Activated gamma-delta T cell (primary cell): ENCODE results near the gene TUBB2B.

Source experiments
- DNase-seq: peaks from one replicate; lab custom pipeline; 2025; lab: John Stamatoyannopoulos, UW
- total RNA-seq, 2 donors: gene quantifications; one replicate each; lab custom pipeline; 2026; lab: John Stamatoyannopoulos, UW

The TUBB2B gene
- 0.15 to 0.22 reads per million in 2 donors for total RNA-seq

- DNase-seq = no peak
Observed at GRCh38 chr6:3227363-3228045, at the start of gene TUBB2B. TSS of gene TUBB2B (minus strand) at chr6:3227653. CDS start at chr6:3227543, 110 bp downstream.

- no peak for DNase-seq
Observed at GRCh38 chr6:3277251-3277650, 49.8 kb upstream of the TUBB2B start.

DNA sequence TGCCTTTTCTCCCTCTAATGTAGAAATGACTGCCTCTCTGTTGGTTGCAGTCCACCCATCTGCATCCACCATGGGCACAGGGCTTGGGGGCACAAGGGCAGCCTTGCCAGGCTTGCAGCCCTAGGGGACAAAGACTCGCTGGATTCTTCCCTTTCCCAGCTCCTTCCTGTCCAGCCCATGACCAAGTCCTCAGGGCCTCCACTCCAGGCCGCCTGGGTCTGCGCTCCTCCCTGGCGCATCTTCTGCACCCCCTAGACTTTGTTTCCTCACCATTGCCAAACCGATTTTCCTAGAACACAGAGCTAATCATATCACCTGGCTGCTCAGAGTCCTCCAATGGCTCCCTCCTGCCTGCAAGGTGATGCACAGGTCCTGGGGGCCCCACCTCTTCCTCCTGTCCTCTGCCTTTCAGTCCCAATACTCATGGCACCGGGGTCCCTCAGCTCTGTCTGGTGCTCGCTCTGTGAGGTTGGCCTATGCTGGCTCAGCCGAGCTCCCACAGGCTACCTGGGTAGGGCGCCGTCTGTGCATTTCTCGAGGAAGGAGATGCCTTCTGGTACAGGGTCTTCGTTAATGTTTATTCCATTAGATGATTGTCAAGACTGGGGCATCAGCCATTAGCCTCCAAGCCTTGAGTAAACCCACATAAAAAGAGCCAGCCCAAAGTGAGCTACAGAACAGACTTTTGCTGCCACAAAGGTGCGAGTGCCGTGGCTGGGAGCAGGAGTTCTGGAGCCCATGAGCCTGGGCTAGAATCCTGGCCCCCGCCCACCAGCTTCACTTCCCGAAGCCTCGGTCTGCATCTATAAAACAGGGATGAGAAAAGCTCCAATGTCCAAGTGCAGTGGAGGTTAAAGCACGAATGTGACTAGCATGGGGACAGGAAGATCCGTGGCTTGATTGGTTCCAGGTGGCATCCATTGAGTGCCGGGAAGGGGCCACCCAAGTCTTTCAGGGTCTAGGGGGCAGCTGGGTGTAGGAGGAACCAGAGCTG, 49.0 kb upstream of the TUBB2B start:
- no peak for DNase-seq

- DNase-seq = no peak
Observed at GRCh38 chr6:3273707-3274521, 46.5 kb upstream of the TUBB2B start.

DNA sequence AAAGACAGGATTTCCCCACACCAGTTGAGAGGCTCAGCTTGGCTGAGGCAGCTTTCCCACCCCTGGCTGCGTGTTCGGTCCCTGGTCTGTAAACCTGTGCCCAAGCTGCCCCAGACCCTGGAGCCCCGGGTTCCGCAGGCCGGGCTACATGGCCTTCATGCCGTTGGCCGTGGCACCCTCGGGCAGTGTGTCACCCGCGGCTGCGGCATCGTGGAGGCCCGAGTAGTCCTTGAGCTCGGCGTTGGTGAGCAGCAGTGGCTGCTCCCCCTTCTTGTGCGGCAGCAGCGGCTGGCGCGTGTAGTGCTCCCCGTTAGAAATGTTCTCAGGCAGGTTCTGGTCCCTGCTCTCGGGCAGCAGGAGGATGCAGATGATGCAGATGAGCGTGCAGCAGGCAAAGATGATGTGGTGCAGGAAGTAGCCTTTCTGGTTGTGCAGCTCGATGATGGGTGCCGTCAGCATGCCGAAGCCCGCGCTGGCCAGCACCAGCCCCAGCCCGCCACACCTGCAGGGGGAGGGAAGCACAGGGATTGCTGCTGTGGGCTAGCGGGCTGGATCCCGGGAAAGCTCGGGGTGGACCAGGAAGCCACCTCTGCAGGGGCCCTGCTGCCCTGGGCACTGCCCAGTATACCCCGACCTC, 45.6 kb upstream of the TUBB2B start:
- DNase-seq = no peak

- no peak for DNase-seq
Observed at GRCh38 chr6:3271756-3272155, 44.3 kb upstream of the TUBB2B start.

- no peak for DNase-seq
Observed at GRCh38 chr6:3270258-3270657, 42.8 kb upstream of the TUBB2B start.

DNA sequence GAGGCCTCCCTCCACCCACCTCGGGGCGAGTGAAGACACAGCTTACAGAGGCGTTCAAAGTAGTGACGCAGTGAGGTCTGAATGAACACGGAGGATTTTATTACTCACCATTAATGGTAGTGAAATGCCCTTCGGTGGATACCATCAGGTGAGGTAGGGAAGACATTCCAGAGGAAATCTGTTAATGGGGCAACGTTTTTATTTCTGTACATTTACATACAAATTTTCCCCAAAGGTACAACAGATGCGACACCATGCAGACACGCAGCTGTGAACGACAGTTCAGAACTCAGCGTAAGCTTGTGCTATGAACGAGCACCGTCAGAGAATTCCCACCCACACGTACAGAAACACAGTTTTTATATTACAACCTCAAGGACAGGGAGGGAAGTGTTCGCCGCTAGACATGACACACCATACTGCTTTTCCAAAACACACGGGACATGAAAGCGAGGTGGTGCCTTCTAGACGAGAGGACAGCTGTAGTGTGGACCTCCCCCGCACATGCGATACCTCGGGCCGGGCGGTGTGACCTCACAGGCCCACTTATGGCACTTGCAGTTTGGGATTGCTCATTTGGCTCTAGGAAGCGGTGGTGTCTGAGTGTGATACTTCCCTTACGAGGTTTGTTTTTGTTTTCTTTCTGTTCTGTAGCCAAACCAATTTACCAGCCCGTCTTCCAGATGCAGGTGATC, 42.0 kb upstream of the TUBB2B start:
- no peak for DNase-seq

GRCh38 chr6:3268680-3269079, 41.2 kb upstream of the TUBB2B start:
- DNase-seq = no peak

DNA sequence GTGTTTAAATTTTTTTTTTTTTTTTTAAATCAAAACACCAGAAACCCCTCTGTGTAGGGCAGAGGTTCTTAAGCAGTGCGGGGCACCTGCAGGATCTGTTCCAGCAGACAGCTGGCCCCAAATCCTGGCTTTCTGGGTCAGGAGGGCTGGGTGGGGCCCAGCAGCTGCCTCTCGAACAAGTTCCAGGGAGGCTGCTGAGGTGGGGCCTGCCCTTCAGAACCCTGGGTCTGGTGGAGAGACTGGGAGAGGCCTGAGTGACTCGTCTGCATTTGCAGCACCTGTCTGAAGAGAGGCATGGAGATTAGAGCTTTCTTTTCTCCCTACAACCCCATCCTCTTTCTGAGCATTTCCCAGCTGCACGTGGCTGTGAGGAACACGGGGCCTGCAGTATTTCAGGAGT, 39.7 kb upstream of the TUBB2B start:
- DNase-seq = no peak

- DNase-seq = no peak
Observed at GRCh38 chr6:3266170-3266569, 38.7 kb upstream of the TUBB2B start.

DNA sequence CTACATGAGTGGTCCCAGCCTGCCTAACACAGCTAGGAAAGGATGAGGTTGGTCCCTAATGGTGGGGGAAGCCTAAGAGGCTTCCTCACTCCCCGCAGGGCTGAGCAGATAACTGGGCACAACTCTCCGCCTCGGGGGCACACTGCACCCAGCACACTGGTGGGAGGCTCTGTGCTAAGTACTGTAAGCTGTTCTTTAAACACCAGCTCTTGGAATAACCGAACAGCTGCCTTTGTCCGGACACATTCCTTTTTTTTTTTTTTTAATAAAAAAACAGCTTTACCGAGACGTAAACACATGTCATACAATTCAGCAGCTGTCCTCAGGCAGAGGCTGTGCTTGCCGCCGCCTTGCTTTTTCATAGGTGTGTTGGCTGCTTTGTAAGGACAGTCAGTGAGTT, 38.2 kb upstream of the TUBB2B start:
- DNase-seq = no peak

GRCh38 chr6:3264356-3264755, 36.9 kb upstream of the TUBB2B start:
- no peak for DNase-seq

DNA sequence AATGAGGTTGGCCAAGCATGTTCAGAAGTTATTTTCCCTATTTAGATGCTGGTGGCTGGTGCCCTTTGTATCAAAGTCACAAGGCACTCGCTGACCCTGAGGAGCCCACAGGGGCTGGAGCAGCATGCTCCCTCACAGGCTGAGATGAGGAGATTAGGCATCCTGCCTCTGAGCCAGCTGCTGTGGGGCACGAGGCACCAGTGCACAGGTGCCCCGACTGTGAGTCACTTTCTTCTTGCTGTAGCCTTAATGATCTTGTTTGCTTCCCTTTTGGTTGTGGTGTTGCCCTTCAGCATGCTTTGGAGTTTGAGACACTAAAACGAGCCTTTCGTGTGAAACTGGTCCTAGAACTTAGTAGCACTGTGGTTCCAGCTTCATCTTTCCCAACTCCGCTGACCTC, 35.6 kb upstream of the TUBB2B start:
- DNase-seq = no peak

GRCh38 chr6:3261921-3262320, 34.5 kb upstream of the TUBB2B start:
- DNase-seq = no peak

- no peak for DNase-seq
Observed at GRCh38 chr6:3261518-3261820, 34.0 kb upstream of the TUBB2B start.

DNA sequence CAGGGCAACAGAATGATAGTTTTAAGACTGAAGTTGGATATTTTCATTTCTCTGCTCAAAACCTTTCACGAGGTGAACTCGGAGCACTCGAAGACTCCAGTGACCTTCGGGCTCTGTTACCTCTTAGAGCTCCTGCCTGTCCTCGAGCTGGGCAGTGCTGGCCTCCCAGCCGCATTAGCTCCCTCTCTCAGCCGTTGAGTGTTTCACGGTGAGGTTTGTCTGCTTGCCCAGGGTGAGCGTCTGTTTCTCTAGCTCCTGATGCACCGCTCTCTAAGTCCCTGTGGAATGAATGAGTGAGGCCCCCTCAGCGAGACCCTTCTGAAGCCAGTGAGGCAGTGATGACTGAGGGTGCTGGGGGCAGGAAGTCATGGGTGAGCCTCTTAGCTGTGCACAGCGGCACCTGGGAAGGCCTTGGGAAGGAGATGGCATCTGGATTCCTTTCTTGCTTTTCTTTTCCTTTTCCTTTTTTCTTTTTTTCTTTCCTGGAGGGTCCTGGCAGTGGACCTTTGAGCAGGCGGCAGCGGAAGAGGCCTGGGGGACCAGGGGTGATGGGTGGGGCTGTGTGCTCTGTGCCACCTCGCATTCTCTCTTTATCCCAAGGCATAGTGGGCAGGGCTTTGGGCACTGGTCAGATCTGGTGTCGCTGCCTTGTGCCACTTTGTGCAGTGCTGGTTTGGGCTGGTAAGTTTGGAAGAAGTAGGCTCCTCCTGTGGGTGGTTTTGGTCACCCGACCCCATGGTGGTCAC, 33.5 kb upstream of the TUBB2B start:
- no peak for DNase-seq

DNA sequence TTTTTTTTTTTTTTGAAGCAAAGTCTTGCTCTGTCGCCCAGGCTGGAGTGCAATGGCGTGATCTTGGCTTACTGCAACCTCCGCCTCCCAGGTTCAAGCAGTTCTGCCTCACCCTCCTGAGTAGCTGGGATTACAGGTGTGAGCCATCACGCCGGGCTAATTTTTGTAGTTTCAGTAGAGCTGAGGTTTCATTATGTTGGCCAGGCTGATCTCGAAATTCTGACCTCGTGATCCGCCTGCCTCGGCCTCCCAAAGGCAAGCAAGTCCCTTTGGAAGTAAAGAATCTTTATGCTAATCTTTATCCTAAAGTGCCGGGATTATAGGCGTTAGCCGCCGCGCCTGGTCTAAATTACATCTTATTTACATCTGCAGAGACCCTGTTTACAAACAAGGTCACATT, 32.8 kb upstream of the TUBB2B start:
- DNase-seq = no peak

DNA sequence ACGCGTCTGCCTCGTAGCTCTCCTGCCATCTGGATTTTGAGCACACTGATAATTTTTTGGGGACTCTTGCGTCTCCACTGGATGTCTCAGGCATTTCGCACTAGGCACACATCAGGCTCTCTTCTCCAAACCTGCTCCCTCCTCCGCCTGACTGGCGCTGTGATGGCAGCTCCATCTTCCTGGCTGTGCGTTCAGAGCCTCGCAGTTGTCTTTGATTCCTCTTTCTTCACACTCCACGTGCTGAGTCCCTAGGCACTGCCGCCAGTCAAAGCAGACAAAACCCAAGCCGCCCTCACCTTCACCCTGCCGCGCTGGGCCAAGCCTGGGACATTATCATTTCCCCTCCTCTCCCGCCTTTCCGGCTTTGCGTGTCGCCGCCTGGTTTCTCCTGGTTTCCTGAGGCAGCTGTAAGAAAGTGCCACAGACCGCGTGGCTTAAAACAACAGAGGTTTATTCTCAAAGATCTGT, 32.1 kb upstream of the TUBB2B start:
- no peak for DNase-seq

GRCh38 chr6:3258720-3259490, 31.5 kb upstream of the TUBB2B start, which contains the start of gene PSMG4:
TSS of gene PSMG4 (plus strand) at chr6:3258947. CDS start at chr6:3259023, 76 bp downstream.
- DNase-seq = peak; percentile 85
